Stimulated activated CD4-positive, alpha-beta T cell treated with anti-CD3 and anti-CD28 coated beads, TNF-alpha, amount 100 ng/mL, for 24 hours (primary cell): ENCODE measurements around the gene KDM2B.

Source experiments
- DNase-seq, 3 experiments: peaks; one replicate each; pipeline ENCODE4 v3.0.0-alpha.2; 2020; ENCODE audit warnings: low read depth in 3 of 3

Gene KDM2B

DNA sequence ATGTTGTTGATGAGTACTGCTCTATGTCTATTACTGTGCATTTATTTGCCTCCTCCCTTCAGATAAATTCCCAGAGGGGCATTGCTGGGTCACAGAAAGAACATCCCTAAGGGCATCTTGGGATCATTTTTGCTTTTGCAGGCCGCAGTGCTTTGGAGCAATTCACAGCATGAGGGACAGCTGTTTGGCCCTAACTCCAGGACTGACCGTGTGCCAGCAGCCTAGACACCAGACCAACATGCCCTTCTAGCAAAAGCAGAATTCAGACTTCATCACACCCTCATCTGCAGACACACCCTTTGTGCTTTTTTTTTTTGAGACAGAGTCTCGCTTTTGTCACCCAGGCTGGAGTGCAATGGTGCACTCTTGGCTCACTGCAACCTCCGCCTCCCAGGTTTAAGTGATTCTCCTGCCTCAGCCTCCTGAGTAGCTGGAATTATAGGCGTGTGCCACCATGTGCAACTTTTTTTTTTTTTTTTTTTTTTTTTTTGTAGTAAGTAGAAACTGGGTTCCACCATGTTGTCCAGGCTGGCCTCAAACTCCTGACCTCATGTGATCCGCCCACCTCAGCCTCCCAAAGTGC, 149.9 kb downstream of the KDM2B start:
- DNase-seq, result no peak

DNA sequence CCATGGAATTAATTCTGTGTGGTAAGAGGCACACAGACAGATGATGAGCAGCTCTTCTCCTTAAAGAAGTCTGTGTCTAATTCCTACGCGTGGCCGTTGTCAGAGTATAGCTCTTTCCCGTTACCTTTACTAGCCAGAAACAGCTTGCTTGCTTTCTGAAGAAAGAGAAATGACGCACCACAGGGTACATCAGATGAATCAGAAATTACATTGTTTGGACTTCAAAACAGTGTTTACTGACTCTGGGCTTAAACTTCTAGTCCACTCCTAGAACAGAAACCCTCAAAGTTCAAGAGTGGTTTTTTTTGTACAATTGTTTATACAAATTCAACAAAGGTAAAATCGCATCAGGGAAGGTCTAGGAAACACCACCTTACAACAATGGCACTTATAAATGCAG, 151.9 kb downstream of the KDM2B start:
- no peak for DNase-seq

DNA sequence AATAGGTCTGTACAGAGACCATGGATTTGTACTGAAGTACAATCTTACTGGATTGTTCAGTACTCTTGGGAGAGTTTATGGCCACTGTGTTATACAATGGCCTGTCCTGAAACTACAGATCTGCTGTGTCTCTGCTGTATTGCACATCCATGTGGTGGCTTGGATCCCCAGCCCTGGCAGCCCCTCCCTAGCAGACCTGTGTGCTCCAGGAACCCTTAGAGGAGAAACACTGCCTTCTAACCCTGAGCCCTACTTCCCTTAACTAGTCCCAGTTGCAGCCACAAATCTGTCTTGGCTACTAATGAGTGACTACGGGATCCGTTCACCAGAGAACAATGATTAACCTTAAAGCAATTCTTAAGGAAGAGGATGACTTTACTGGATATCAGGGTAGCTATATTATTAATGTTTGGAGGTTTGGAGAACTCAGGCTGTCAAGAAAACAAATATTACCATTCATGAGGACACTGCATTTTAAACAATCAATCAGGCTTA, 153.2 kb downstream of the KDM2B start:
- DNase-seq, result no peak

GRCh38 chr12:121424624-121424975, 156.2 kb downstream of the KDM2B start:
- no peak for DNase-seq

GRCh38 chr12:121423682-121424623, 156.9 kb downstream of the KDM2B start:
- DNase-seq, result no peak

DNA sequence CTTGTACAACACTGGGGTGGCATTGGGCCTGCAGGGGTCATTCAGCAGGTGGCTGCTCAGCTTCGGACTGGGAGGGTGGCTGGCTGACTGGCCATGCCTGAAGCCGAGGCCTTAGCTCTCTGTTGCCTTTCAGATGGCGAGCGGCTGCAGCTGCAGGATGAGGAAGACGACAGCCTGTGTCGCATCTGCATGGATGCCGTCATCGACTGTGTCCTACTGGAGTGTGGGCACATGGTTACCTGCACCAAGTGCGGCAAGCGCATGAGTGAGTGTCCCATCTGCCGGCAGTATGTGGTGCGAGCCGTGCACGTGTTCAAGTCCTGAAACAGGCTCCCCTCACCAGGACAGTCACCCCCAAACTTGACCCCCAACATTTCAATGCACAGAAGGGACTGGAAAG, 157.6 kb downstream of the KDM2B start:
- DNase-seq, result no peak

DNA sequence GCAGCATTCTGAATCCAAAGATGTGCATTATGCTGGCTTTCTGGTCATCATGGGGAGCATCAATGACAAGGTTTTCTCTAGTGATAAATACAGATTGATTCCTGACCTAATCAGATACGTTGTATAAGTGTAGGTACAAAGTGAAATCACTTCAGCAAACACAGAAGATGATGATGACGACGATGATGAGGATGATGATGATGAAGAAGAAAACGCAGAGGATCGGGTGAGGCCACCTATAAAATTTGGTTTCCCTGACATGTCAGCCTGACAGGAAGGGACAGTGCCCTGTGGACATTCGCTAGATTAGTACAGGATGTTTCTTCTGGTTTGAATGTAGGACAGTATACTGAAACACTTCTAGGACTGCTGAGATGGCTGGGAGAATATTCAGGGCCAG, 160.7 kb downstream of the KDM2B start:
- DNase-seq, result no peak

DNA sequence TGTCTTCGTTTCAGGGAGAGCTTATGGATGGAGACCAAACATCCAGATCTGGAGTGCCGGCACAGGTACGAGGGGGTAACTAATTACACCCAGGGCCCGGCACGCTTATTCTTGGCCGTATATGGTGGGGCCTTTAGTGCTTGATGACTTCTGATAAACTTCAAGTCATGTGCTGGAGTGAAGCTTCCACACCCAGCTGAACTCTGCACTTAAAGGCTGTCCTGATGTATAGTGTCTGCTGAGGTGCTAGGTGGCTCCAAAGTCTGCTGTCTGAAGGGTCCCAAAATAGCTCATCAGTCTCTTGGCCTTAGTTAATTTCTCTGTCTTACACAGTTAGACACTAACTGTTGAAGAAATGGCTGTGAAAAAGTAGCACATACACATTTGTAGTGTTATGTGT, 163.0 kb downstream of the KDM2B start:
- no peak for DNase-seq

DNA sequence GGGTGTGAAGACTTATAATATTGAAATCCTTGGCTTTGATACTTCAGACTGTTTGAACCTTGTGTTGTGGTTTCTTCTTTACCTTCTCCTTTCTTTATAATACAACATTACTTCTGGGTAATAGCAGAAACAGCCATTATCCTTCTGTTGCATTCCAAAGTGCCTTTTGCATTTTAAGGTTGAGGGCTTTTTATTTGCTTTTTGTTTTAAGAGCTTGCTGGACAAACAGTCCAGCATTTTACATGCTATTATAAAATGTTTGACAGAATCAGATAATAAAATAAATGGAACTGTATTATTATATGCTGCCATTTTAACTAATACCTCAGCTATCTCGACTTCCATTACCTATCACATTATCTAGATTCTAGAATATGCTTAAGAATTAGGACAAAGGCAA, 166.9 kb downstream of the KDM2B start:
- DNase-seq, result no peak

DNA sequence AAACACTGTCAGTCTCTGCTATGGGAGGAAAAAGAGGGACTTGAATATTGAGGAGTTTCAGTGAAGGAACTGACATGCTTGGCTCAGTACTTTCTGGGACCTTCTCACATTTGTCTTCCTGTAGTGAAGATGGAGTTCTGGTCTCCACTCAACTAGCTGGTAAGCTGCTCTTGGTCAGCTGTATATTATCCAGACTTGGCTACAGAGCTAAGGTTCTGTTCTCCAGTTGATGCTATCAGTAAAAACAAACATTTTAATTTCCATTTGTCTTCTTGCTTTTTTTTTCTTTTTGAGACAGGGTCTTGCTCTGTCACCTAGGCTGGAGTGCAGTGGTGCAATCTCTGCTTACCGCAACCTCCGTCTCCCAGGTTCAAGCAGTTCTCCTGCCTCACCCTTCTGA, 175.6 kb downstream of the KDM2B start:
- DNase-seq, result no peak

DNA sequence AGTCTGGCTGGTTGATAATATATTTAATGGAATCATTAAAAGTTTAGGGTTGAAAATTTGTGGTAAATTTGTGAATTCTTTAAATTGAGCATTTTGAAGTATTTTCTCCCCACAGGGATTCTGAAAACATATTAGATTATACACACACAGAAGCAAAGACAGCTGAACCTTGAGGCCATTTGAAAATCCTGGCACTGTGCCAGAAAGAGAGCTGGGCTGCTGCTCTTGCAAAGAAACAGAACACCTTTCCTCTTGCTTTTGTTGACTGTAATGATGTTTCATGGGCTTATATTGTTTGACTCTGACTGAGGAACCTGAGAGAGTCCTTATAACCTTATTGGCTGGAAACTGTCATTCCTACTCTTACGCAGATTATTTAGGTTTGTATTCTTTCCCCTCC, 176.1 kb downstream of the KDM2B start:
- no peak for DNase-seq

GRCh38 chr12:121403721-121404120, 177.1 kb downstream of the KDM2B start:
- DNase-seq, result no peak

- DNase-seq, result peak; percentile 33 to 55 (median 51)
Measured at GRCh38 chr12:121400332-121401139, 180.3 kb downstream of the KDM2B start.

DNA sequence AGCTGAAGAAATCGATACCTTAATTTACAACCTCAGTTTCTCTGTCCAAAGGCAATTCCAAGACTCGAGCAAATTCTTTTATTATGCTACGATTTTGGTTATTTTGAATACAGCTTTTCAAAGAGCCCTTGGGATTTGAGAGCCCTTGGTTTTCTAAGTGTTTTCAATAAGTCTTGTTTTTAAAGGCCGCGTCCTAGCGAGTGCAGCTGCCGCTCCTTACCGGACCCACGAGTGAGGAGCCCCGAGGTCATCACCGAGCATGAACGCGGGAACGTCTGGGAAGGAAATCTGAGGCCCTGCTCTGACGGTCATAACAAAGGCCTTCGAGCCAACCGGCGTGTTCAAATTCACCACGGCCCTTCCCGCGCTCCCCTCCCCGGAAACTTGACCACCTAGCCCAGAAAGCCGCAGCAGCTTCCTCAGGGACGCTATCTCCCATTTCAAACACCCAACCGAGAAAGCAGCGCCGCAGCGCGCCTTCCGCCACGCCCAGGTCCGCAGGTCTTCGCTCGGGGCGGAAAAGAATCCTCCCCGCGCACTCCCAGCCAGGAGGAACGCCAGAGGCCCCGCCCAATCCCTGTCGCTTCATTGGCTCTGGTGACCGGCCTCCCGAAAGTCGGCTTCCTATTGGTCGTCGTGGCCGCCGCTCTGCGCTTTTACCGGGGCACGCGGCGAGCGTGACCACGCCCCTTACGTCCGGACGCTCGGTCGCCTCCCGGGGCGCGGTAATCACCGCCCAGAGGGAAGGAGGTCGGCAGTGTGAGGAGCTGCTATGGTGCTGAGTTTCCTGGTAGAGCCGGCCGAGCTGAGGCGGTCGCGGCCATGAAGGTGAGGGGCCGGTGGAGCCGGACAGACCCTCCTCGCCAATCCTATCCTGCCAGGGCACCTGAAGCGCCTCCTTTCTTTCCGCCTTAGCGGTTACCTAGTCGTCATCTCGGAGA, 181.2 kb downstream of the KDM2B start, which contains the start of gene RNF34:
TSS of gene RNF34 (plus strand) at position 728 of the 941 bp plus-strand sequence. CDS start at position 823, 95 bp downstream.
- peak; percentile 96 to 99 (median 97) for DNase-seq

- no peak for DNase-seq
Measured at GRCh38 chr12:121398355-121398754, 182.5 kb downstream of the KDM2B start.

DNA sequence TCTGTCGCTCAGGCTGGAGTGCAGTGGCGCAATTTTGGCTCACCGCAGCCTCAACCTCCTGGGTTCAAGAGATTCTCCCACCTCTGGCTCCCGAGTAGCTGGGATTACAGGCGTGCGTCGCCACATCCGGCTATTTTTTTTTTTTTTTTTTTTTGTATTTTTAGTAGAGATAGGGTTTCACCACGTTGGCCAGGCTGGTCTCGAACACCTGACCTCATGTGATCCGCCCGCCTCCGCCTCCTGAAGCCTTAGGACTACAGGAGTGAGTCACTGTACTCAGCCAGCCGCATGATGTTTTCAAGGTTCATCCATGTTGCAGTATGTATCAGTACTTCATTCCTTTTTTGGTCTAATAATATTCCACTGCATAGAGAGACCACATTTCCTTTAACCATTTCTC, 183.3 kb downstream of the KDM2B start:
- DNase-seq, result no peak

GRCh38 chr12:121392325-121392716, 188.5 kb downstream of the KDM2B start:
- no peak for DNase-seq

DNA sequence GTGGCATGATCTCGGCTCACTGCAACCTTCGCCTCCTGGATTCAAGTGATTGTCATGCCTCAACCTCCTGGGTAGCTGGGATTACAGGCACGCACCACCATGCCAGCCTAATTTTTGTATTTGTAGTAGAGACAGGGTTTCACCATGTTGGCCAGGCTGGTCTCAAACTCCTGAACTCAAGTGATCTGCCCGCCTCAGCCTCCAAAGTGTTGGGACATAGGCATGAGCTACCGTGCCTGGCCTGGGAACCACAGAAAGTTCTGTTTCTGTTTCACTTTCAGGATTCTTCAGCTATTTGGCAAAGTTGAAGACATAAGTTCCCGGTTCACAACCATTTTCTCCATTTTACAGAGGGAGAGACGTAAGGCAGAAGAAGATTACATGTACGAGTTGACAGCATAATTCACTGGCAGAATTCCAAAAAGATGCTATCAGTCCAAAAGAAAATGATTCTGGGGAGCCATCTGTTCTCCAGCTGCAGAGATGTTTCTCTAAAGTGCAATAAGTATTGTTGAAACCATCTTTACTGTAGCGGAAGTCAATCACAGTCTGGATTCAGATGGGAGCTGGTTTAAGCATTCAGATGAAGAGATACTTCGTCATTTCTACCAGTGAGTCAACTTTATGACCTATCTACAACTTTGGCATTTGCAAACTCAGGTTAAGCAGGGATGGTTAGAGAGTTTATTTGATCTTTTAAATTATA, 189.1 kb downstream of the KDM2B start:
- DNase-seq, result peak in 2 of 3 experiments; percentile 8 to 33

DNA sequence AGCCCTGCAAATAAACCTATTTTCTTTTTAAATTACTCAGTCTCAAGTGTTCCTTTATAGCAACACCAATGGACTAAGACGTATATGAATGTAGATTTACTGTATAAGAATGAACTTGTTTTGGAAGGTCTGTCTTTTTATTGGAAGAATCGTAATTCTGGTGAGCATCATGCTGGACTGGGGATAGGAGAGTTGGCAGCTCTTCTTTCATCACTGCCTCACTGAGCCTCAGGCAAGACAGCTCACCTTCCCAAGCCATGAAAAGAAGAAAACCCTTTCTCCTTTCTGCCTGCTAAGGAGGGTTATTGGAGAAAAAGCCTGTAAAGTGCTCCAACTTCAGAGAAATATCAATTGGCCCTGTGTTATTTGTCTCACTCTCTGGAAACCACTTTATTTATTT, 190.0 kb downstream of the KDM2B start:
- DNase-seq, result no peak

- DNase-seq, result no peak
Measured at GRCh38 chr12:121388421-121388981, 192.3 kb downstream of the KDM2B start.
